Dermis blood vessel endothelial cell (primary cell): ENCODE measurements around the gene ENGASE. TPM values are rescaled to one million over a fixed set of nuclear protein-coding genes. Genes with fewer than 3 reads are reported as not detected.
A peak's percentile ranks its signal among the peaks of the same experiment; 100 is the strongest.

Experiments
- DNase-seq: peaks from one replicate; pipeline ENCODE4 v3.0.0; 2010
- total RNA-seq: library from RNA; depleted of rRNA; stranded (reverse); fragments of >200 nt; gene quantifications from 2 replicates; pipeline ENCODE4 v1.2.3, GENCODE V29; 2014

Gene ENGASE
- total RNA-seq, 1 donor from 2014 or later, result 19.6 TPM

GRCh38 chr17:79116575-79117368 lies 42.1 kb downstream of the ENGASE start:
- DNase-seq, result no peak

GRCh38 chr17:79117905-79118487 lies 43.4 kb downstream of the ENGASE start:
- DNase-seq, result no peak

- no peak for DNase-seq
Measured at GRCh38 chr17:79118924-79119323, 44.3 kb downstream of the ENGASE start.

GRCh38 chr17:79120259-79120658 lies 45.6 kb downstream of the ENGASE start:
- no peak for DNase-seq

- DNase-seq, result no peak
Measured at GRCh38 chr17:79123988-79124387, 49.4 kb downstream of the ENGASE start.

- DNase-seq, result no peak
Measured at GRCh38 chr17:79124513-79125209, 50.0 kb downstream of the ENGASE start.

GRCh38 chr17:79125503-79125902 lies 50.9 kb downstream of the ENGASE start:
- no peak for DNase-seq

GRCh38 chr17:79126139-79126538 lies 51.5 kb downstream of the ENGASE start:
- peak; percentile 14 for DNase-seq

GRCh38 chr17:79127534-79128135 lies 53.0 kb downstream of the ENGASE start:
- DNase-seq, result no peak

- DNase-seq, result no peak
Measured at GRCh38 chr17:79129523-79129922, 54.9 kb downstream of the ENGASE start.

- no peak for DNase-seq
Measured at GRCh38 chr17:79130536-79131273, 56.1 kb downstream of the ENGASE start.

- DNase-seq, result no peak
Measured at GRCh38 chr17:79131274-79131635, 56.6 kb downstream of the ENGASE start.

- no peak for DNase-seq
Measured at GRCh38 chr17:79131701-79132100, 57.1 kb downstream of the ENGASE start.

- no peak for DNase-seq
Measured at GRCh38 chr17:79132271-79133064, 57.8 kb downstream of the ENGASE start.

- DNase-seq, result no peak
Measured at GRCh38 chr17:79133214-79133613, 58.6 kb downstream of the ENGASE start.

- DNase-seq, result no peak
Measured at GRCh38 chr17:79133985-79134384, 59.4 kb downstream of the ENGASE start.

- no peak for DNase-seq
Measured at GRCh38 chr17:79135011-79135410, 60.4 kb downstream of the ENGASE start.

- no peak for DNase-seq
Measured at GRCh38 chr17:79135628-79136405, 61.2 kb downstream of the ENGASE start.
